Uterus (tissue), 4 donors: ENCODE measurements around the gene ATP5F1D. TPM values are rescaled to one million over a fixed set of nuclear protein-coding genes. Genes with fewer than 3 reads are reported as not detected.

Source experiments
- DNase-seq, 2 donors: peaks; one replicate each; pipeline ENCODE4 v3.0.0-alpha.2; 2019 to 2020
- H3K27ac ChIP-seq, 2 donors: fragments of 200-600 bp; sonication (generic); 1 replicate in 1 of 2; 2 replicates in 1 of 2; pipeline ENCODE4 v1.5.1; 2016 to 2018
- H3K27me3 ChIP-seq, 2 donors: fragments of 200-600 bp; sonication (generic); one replicate each; pipeline ENCODE4 v1.5.1; 2018 to 2019; ENCODE audit warnings: control low read depth in 1 of 2
- H3K36me3 ChIP-seq, 2 donors: fragments of 200-600 bp; sonication (generic); one replicate each; pipeline ENCODE4 v1.5.1; 2019; ENCODE audit warnings: control low read depth in 1 of 2
- H3K4me1 ChIP-seq, 2 donors: fragments of 200-600 bp; sonication (generic); one replicate each; pipeline ENCODE4 v1.5.1; 2018 to 2019; ENCODE audit warnings: control low read depth in 1 of 2
- H3K4me3 ChIP-seq, 2 donors: fragments of 200-600 bp; sonication (generic); 1 replicate in 1 of 2; 2 replicates in 1 of 2; pipeline ENCODE4 v1.5.1; 2018 to 2019; ENCODE audit warnings: mild to moderate bottlenecking in 1 of 2
- H3K9me3 ChIP-seq, 2 donors: fragments of 200-600 bp; sonication (generic); one replicate each; pipeline ENCODE4 v1.5.1; 2019; ENCODE audit warnings: control low read depth in 1 of 2
- CTCF ChIP-seq, 4 experiments: fragments of 200-600 bp in 2 of 4; fragments of 450-650 bp in 2 of 4; sonication (generic) in 2 of 4; IDR thresholded peaks; one replicate each; pipeline ENCODE4 v1.5.1; 2016 to 2019; ENCODE audit warnings: antibody characterized with exemption in 4 of 4, mild to moderate bottlenecking in 2 of 4, moderate library complexity in 1 of 4
- POLR2A ChIP-seq, 2 donors: fragments of 450-650 bp; IDR thresholded peaks; one replicate each; pipeline ENCODE4 v1.6.1; 2016; ENCODE audit warnings: antibody characterized with exemption in 2 of 2, mild to moderate bottlenecking in 1 of 2, moderate library complexity in 1 of 2
- intact Hi-C: fragments of 100-400 bp; cut with DNase I; formaldehyde crosslinking; loops from one replicate; pipeline ENCODE4 v1.15.1; 2023; ENCODE audit warnings: low total_unique reads
- total RNA-seq, 4 donors: library from RNA; depleted of rRNA in 3 of 4; stranded (reverse); fragments of >200 nt in 3 of 4; gene quantifications; one replicate each; pipeline versions ENCODE4 v1.1.0 to v1.2.4, GENCODE V29; 2014 to 2023
- donor health status: DM: yes; HTN: yes; CAD: no.

The ATP5F1D gene
- total RNA-seq, 4 donors from 2014 or later: 4.7 to 164 (median 68.9) TPM

- no peaks in the 10 kb centered on the region for H3K36me3 ChIP-seq
- H3K4me3 ChIP-seq: peak overlapping the region; percentile 22 to 48
- TF ChIP-seq CTCF (IDR thresholded peaks at IDR 0.05): no peak
- TF ChIP-seq POLR2A (IDR thresholded peaks at IDR 0.05): no peak
- no peaks in the 10 kb centered on the region for H3K9me3 ChIP-seq
- no peaks in the 10 kb centered on the region for H3K27me3 ChIP-seq
- peaks cover 30 to 57% of the 10 kb centered on the region in 2 donors for H3K4me1 ChIP-seq
- DNase-seq: peak; percentile 71 to 75
- intact Hi-C loops: loop anchor here (1.0 kb wide), 1 partner anchor 21 kb away; no protein-coding TSS in a partner anchor
- H3K27ac ChIP-seq: peak overlapping the region; percentile 90 to 91
These were observed 24.1 kb downstream of the ATP5F1D start for GRCh38 chr19:1265615-1266128.

GRCh38 chr19:1266129-1266915 lies 24.8 kb downstream of the ATP5F1D start:
- intact Hi-C loops: loop anchor here (1.0 kb wide), 1 partner anchor 22 kb away; no protein-coding TSS in a partner anchor
- peak; percentile 86 to 92 for DNase-seq
- TF ChIP-seq CTCF (IDR thresholded peaks at IDR 0.05): no peak
- no peaks in the 10 kb centered on the region for H3K9me3 ChIP-seq
- H3K4me1 ChIP-seq: peaks cover 36 to 59% of the 10 kb centered on the region in 2 donors
- peak overlapping the region; percentile 90 to 91 for H3K27ac ChIP-seq
- H3K36me3 ChIP-seq: no peaks in the 10 kb centered on the region
- H3K27me3 ChIP-seq: no peaks in the 10 kb centered on the region
- H3K4me3 ChIP-seq: peak overlapping the region; percentile 22 to 48

- peak; percentile 68 to 86 for DNase-seq
- Histone ChIP-seq H3K36me3 (no peaks in the 10 kb centered on the region), H3K4me3 (peak overlapping the region; percentile 22 to 48), H3K9me3 (no peaks in the 10 kb centered on the region), H3K27ac (peak overlapping the region; percentile 90 to 91), H3K4me1 (peaks cover 41 to 59% of the 10 kb centered on the region in 2 donors), H3K27me3 (no peaks in the 10 kb centered on the region)
- TF ChIP-seq POLR2A (IDR thresholded peaks at IDR 0.05) (peak in 1 of 2 donors; percentile 57), CTCF (IDR thresholded peaks at IDR 0.05) (peak; percentile 89 to 99 (median 99))
- intact Hi-C loops: loop anchor here (1.0 kb wide), 1 partner anchor 23 kb away; no protein-coding TSS in a partner anchor
These were observed 25.4 kb downstream of the ATP5F1D start for GRCh38 chr19:1266916-1267476.

- TF ChIP-seq POLR2A (IDR thresholded peaks at IDR 0.05) (no peak), CTCF (IDR thresholded peaks at IDR 0.05) (no peak)
- Histone ChIP-seq H3K9me3 (no peaks in the 10 kb centered on the region), H3K4me3 (peak overlapping the region in 1 of 2 donors; percentile 48), H3K27me3 (no peaks in the 10 kb centered on the region), H3K36me3 (no peaks in the 10 kb centered on the region), H3K27ac (peak overlapping the region; percentile 96 to 99), H3K4me1 (peaks cover 41 to 57% of the 10 kb centered on the region in 2 donors)
- intact Hi-C loops: no loop called here
- peak; percentile 45 to 65 for DNase-seq
These were observed 26.1 kb downstream of the ATP5F1D start for GRCh38 chr19:1267477-1268225.
